HG02571 (cell line): Measurements from ENCODE around the gene CDK6.

ENCODE experiments used
- ATAC-seq: cut with Tn5 transposase; IDR thresholded peaks from one replicate; pipeline ENCODE4 v1.9.1; 2021; ENCODE audit warnings: mild to moderate bottlenecking, moderate library complexity; ENCODE audit not compliant: unreplicated experiment

CDK6 gene

GRCh38 chr7:92830027-92830426 is 6.3 kb downstream of the CDK6 start:
- ATAC-seq: no peak

GRCh38 chr7:92827464-92828120 is 8.8 kb downstream of the CDK6 start:
- ATAC-seq: no peak

GRCh38 chr7:92826258-92826938 is 10.0 kb downstream of the CDK6 start:
- no peak for ATAC-seq

GRCh38 chr7:92824901-92825480 is 11.4 kb downstream of the CDK6 start:
- ATAC-seq: no peak

- ATAC-seq: no peak
These were observed 11.9 kb downstream of the CDK6 start for GRCh38 chr7:92824450-92824849.

GRCh38 chr7:92823042-92823441 is 13.3 kb downstream of the CDK6 start:
- no peak for ATAC-seq

- no peak for ATAC-seq
These were observed 16.2 kb downstream of the CDK6 start for GRCh38 chr7:92820191-92820590.

- ATAC-seq: no peak
These were observed 19.0 kb downstream of the CDK6 start for GRCh38 chr7:92817398-92817797.

GRCh38 chr7:92815412-92815811 is 21.0 kb downstream of the CDK6 start:
- ATAC-seq: no peak

GRCh38 chr7:92813390-92814024 is 22.9 kb downstream of the CDK6 start:
- ATAC-seq: peak; percentile 67

- no peak for ATAC-seq
These were observed 25.2 kb downstream of the CDK6 start for GRCh38 chr7:92811158-92811557.

GRCh38 chr7:92809760-92810573 is 26.4 kb downstream of the CDK6 start:
- ATAC-seq: peak; percentile 68

- ATAC-seq: peak; percentile 7
These were observed 27.0 kb downstream of the CDK6 start for GRCh38 chr7:92809397-92809759.

- ATAC-seq: no peak
These were observed 27.7 kb downstream of the CDK6 start for GRCh38 chr7:92808635-92809034.

GRCh38 chr7:92808006-92808405 is 28.4 kb downstream of the CDK6 start:
- no peak for ATAC-seq

- no peak for ATAC-seq
These were observed 29.9 kb downstream of the CDK6 start for GRCh38 chr7:92806496-92806895.

GRCh38 chr7:92802406-92802805 is 34.0 kb downstream of the CDK6 start:
- no peak for ATAC-seq

GRCh38 chr7:92799446-92800211 is 36.7 kb downstream of the CDK6 start:
- ATAC-seq: no peak

- ATAC-seq: no peak
These were observed 37.7 kb downstream of the CDK6 start for GRCh38 chr7:92798517-92799249.

GRCh38 chr7:92797693-92798092 is 38.7 kb downstream of the CDK6 start:
- peak; percentile 42 for ATAC-seq
